ENCODE results near the gene ACHE. TPM values are rescaled to one million over a fixed set of nuclear protein-coding genes. Genes with fewer than 3 reads are reported as not detected.

Gene ACHE
- total and polyA plus RNA-seq, 2 donors (not counting 1 experiment from before 2014, with no cell fraction given) = under 0.01 to 0.07 TPM

GRCh38 chr7:100840470-100841100 lies 55.1 kb downstream of the ACHE start:
- Histone ChIP-seq H4K20me1 (ENCODE audit: control insufficient read depth, extremely low read depth, insufficient read depth, low read length) (no peaks in the 10 kb centered on the region), H3K9me3 (ENCODE audit: control insufficient read depth, insufficient read depth, low read depth, low read length) (no peaks in the 10 kb centered on the region), H2AFZ (ENCODE audit: low read length) (no peak overlapping the region), H3K27me3 (ENCODE audit: control insufficient read depth, insufficient read depth, low read length) (no peaks in the 10 kb centered on the region), H3K79me2 (ENCODE audit: control insufficient read depth, insufficient read depth, low read length) (no peaks in the 10 kb centered on the region), H3K4me1 (ENCODE audit: control insufficient read depth, extremely low read depth, insufficient read depth, low read length) (no peaks in the 10 kb centered on the region), H3K4me3 (replicated peaks in 1 of 4; ENCODE audit: control extremely low read depth in 1 of 4, insufficient read depth in 1 of 4, low read depth in 3 of 4, low read length in 4 of 4) (no peak overlapping the region), H3K36me3 (ENCODE audit: control insufficient read depth, insufficient read depth, low read length) (no peaks in the 10 kb centered on the region), H3K27ac (ENCODE audit: insufficient read depth, low read length) (no peak overlapping the region), H3K4me2 (ENCODE audit: extremely low read depth, insufficient read depth, low read length) (no peak overlapping the region), H3K9ac (ENCODE audit: insufficient read depth, low read length) (no peak overlapping the region)
- no peak for DNase-seq (ENCODE audit: low read depth in 2 of 2)
- TF ChIP-seq EZH2 (IDR thresholded peaks at IDR 0.05; ENCODE audit: low read length, missing control alignments) (no peak), CTCF (conservative IDR thresholded peaks at IDR 0.05 in 1 of 2, IDR thresholded peaks at IDR 0.05 in 1 of 2; ENCODE audit: low read depth in 1 of 2, low read length in 2 of 2) (no peak)

Other genes with a start within 250 kb of the ACHE start
- gene ACTL6B, start 239.4 kb downstream of the ACHE start, total RNA-seq = not detected in 2 replicates
- not detected in 2 replicates for gene ACTL6B, start 239.4 kb downstream of the ACHE start, polyA plus RNA-seq
- gene GNB2, start 222.1 kb downstream of the ACHE start, total RNA-seq = 64.5 and 85.2 TPM in 2 replicates
- gene GNB2, start 222.1 kb downstream of the ACHE start, polyA plus RNA-seq = 145 and 170 TPM in 2 replicates
- gene GIGYF1, start 201.6 kb downstream of the ACHE start, total RNA-seq = 14.4 and 15.9 TPM in 2 replicates
- 3.8 and 4.0 TPM in 2 replicates for gene GIGYF1, start 201.6 kb downstream of the ACHE start, polyA plus RNA-seq
- gene POP7, start 189.8 kb downstream of the ACHE start, total RNA-seq = 31.1 and 31.9 TPM in 2 replicates
- gene POP7, start 189.8 kb downstream of the ACHE start, polyA plus RNA-seq = 19.4 and 22.9 TPM in 2 replicates
- not detected in 2 replicates for gene EPO, start 175.4 kb downstream of the ACHE start, total RNA-seq
- not detected in 2 replicates for gene EPO, start 175.4 kb downstream of the ACHE start, polyA plus RNA-seq
- gene ZAN, start 162.3 kb downstream of the ACHE start, total RNA-seq = not detected in 2 replicates
- gene ZAN, start 162.3 kb downstream of the ACHE start, polyA plus RNA-seq = not detected in 2 replicates
- 75.8 and 98.8 TPM in 2 replicates for gene EPHB4, start 68.4 kb downstream of the ACHE start, total RNA-seq
- 28.5 and 36.0 TPM in 2 replicates for gene EPHB4, start 68.4 kb downstream of the ACHE start, polyA plus RNA-seq
- gene SLC12A9, start 43.2 kb downstream of the ACHE start, total RNA-seq = 13.4 and 18.5 TPM in 2 replicates
- gene SLC12A9, start 43.2 kb downstream of the ACHE start, polyA plus RNA-seq = 6.6 and 7.1 TPM in 2 replicates
- 61.9 and 96.1 TPM in 2 replicates for gene TRIP6, start 28.5 kb downstream of the ACHE start, total RNA-seq
- gene TRIP6, start 28.5 kb downstream of the ACHE start, polyA plus RNA-seq = 76.2 and 89.8 TPM in 2 replicates
- 29.3 and 32.0 TPM in 2 replicates for gene SRRT, start 20.8 kb downstream of the ACHE start, total RNA-seq
- 33.7 and 56.9 TPM in 2 replicates for gene SRRT, start 20.8 kb downstream of the ACHE start, polyA plus RNA-seq
- gene UFSP1, start 6.2 kb downstream of the ACHE start, total RNA-seq = 4.0 and 7.7 TPM in 2 replicates
- gene UFSP1, start 6.2 kb downstream of the ACHE start, polyA plus RNA-seq = 0.53 and 1.1 TPM in 2 replicates
- gene MUC3A, start 53.6 kb upstream of the ACHE start, total RNA-seq = not detected in 2 replicates
- 0.02 TPM in 1 of 2 replicates, not detected in the other for gene MUC3A, start 53.6 kb upstream of the ACHE start, polyA plus RNA-seq
- gene MUC12, start 73.7 kb upstream of the ACHE start, total RNA-seq = 0.50 and 0.51 TPM in 2 replicates
- 0.95 and 1.6 TPM in 2 replicates for gene MUC12, start 73.7 kb upstream of the ACHE start, polyA plus RNA-seq
- not detected in 2 replicates for gene MUC17, start 124.2 kb upstream of the ACHE start, total RNA-seq
- not detected in 2 replicates for gene MUC17, start 124.2 kb upstream of the ACHE start, polyA plus RNA-seq
- gene TRIM56, start 189.6 kb upstream of the ACHE start, total RNA-seq = 21.8 and 27.6 TPM in 2 replicates
- 4.7 and 6.0 TPM in 2 replicates for gene TRIM56, start 189.6 kb upstream of the ACHE start, polyA plus RNA-seq
- gene SERPINE1, start 231.2 kb upstream of the ACHE start, total RNA-seq = 41.3 and 167 TPM in 2 replicates
- 679 and 1,153 TPM in 2 replicates for gene SERPINE1, start 231.2 kb upstream of the ACHE start, polyA plus RNA-seq